K562 (cell line): ENCODE results near the gene GHR. TPM values are rescaled to one million over a fixed set of nuclear protein-coding genes. Genes with fewer than 3 reads are reported as not detected.

ENCODE experiments used
- CHD1 ChIP-seq: fragments of 200-600 bp; sonication (generic); IDR thresholded peaks from one replicate; pipeline ENCODE4 v1.6.1; 2012; ENCODE audit warnings: mild to moderate bottlenecking, moderate library complexity, low read length, inconsistent platforms
- E2F6 ChIP-seq, 2 experiments: IDR thresholded peaks; 2 replicates each; pipeline ENCODE4 v1.6.1; 2011; ENCODE audit warnings: borderline replicate concordance in 1 of 2, control low read depth in 1 of 2, low read depth in 1 of 2, low read length in 1 of 2, mild to moderate bottlenecking in 1 of 2, mixed read lengths in 1 of 2, moderate library complexity in 1 of 2; ENCODE audit not compliant: insufficient read depth in 1 of 2, insufficient read length in 1 of 2, poor library complexity in 1 of 2, severe bottlenecking in 1 of 2; ENCODE audit errors: extremely low read depth in 1 of 2
- ELF1 ChIP-seq: fragments of 200-800 bp; sonication (Bioruptor generic); IDR thresholded peaks from 2 replicates; pipeline ENCODE4 v1.6.1; 2016; ENCODE audit warnings: missing genetic modification characterization, missing compliant biosample characterization
- ETS1 ChIP-seq: conservative IDR thresholded peaks from 2 replicates; pipeline ENCODE4 v1.6.1; 2011; ENCODE audit warnings: low read depth, mild to moderate bottlenecking, low read length; ENCODE audit not compliant: control insufficient read depth
- KLF13 ChIP-seq: fragments of 450-650 bp; IDR thresholded peaks from 2 replicates; pipeline ENCODE4 v1.6.1; 2016; ENCODE audit warnings: missing genetic modification characterization, low read depth, mild to moderate bottlenecking, missing compliant biosample characterization, moderate library complexity, borderline replicate concordance
- MAZ ChIP-seq, 2 experiments: fragments of 450-650 bp in 1 of 2; sonication (generic) in 1 of 2; formaldehyde crosslinking; IDR thresholded peaks in 1 of 2; conservative IDR thresholded peaks in 1 of 2; 2 replicates each; pipeline versions ENCODE4 v1.4.0 to v1.5.0; 2020; ENCODE audit warnings: mild to moderate bottlenecking in 1 of 2, missing genetic modification reagents in 1 of 2
- MTA3 ChIP-seq: fragments of 450-650 bp; formaldehyde crosslinking; IDR thresholded peaks from 2 replicates; pipeline ENCODE4 v1.6.1; 2017; ENCODE audit warnings: mild to moderate bottlenecking, borderline replicate concordance
- PTBP1 ChIP-seq: fragments of 200-400 bp; formaldehyde crosslinking; IDR thresholded peaks from 2 replicates; pipeline ENCODE4 v1.6.1; 2017; ENCODE audit warnings: low read depth, low read length
- RAD21 ChIP-seq, 2 experiments: fragments of 250-450 bp in 1 of 2; fragments of 450-650 bp in 1 of 2; sonication (Bioruptor Pico) in 1 of 2; formaldehyde crosslinking in 1 of 2; IDR thresholded peaks in 1 of 2; conservative IDR thresholded peaks in 1 of 2; 2 replicates each; pipeline versions ENCODE4 v1.4.0 to v1.8.0; 2020 to 2022; ENCODE audit warnings: mild to moderate bottlenecking in 2 of 2, moderate library complexity in 1 of 2
- SMC3 ChIP-seq: conservative IDR thresholded peaks from 2 replicates; pipeline ENCODE4 v1.6.1; 2011; ENCODE audit warnings: low read depth, low read length, improper control_type of control experiment; ENCODE audit not compliant: insufficient read depth
- SPI1 ChIP-seq: IDR thresholded peaks from 2 replicates; pipeline ENCODE4 v1.6.1; 2011; ENCODE audit warnings: low read depth, low read length, control low read depth, borderline replicate concordance
- TBP ChIP-seq: optimal IDR thresholded peaks from 2 replicates; pipeline ENCODE3; 2011; ENCODE audit warnings: low read depth, low read length, improper control_type of control experiment
- TFE3 ChIP-seq: fragments of 450-650 bp; formaldehyde crosslinking; IDR thresholded peaks from 2 replicates; pipeline ENCODE4 v1.4.0; 2020; ENCODE audit warnings: mild to moderate bottlenecking, mixed read lengths
- polyA plus RNA-seq, 8 experiments: library from polyadenylated mRNA; depleted of rRNA in 4 of 8; stranded (reverse) in 5 of 8; unstranded in 3 of 8; fragments of >200 nt; fragmentation: Nextera tagmentation in 2 of 8; fragmentation: Illumina TruSeq in 1 of 8; extraction: Ambion mirVana in 2 of 8; extraction: Trizol in 1 of 8; gene quantifications; 2 replicates each; pipeline versions ENCODE4 v1.2.1 to v1.2.3, GENCODE V29; 2011 to 2014; ENCODE audit warnings: inconsistent platforms in 1 of 8, missing spikeins in 1 of 8
- total RNA-seq, 7 experiments: library from RNA; depleted of rRNA in 6 of 7; stranded (reverse); fragments of >200 nt in 6 of 7; fragmentation: Illumina TruSeq in 2 of 7; extraction: Trizol in 2 of 7; gene quantifications; 2 replicates each; pipeline versions ENCODE4 v1.2.1 to v1.2.3, GENCODE V29; 2011 to 2021; ENCODE audit warnings: low replicate concordance in 1 of 7
- TF ChIP-seq, protein P1 (sequence below): fragments of 450-650 bp; IDR thresholded peaks from 2 replicates; pipeline ENCODE4 v1.6.1; 2016

Gene GHR
- total and polyA plus RNA-seq, 9 of the 15 experiments (the other 6 are each of a cell fraction or from before 2014, with no cell fraction given): 0.01 to 0.13 (median 0.07) TPM; not detected in 5

DNA sequence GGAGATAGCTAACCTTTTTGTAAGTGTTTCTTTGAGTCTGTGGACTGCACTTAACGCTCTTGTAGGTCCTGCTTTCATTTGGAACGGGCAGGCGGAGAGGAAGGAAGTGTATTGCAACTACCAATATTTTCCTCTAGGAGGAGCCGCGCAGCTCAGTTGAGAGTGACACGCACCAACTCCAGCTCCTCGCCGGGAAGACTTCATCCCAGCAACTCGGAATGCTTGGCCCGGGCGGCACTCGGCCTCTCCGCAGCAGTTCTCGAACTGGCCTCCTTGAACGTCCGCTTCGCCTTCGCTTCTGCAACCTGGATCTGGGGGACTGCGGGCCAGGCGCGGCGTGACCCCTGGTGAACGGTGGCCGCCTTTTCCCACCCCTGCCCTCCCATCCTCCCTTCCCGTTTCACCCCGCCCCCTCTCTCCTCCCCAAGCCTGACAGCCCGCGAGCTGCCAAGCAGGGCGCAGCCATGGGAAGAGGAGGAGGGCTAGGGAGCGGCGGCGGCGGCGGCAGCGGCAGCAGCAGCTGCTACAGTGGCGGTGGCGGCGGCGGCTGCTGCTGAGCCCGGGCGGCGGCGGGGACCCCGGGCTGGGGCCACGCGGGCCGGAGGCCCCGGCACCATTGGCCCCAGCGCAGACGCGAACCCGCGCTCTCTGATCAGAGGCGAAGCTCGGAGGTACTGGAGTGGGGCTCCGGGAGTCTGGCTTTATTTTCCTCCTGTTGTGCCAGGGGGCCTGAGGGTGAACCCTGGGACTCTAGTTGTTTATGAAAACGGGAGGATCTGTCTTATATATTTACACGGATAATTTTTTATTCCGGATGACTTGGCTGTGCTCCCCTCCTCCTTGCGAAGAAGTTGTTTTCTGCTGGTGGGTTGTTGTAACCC, at the start of gene GHR (continued):
- TF ChIP-seq E2F6 (IDR thresholded peaks at IDR 0.05; ENCODE audit: borderline replicate concordance in 1 of 2, extremely low read depth in 1 of 2, insufficient read depth in 1 of 2, insufficient read length in 1 of 2, low read depth in 1 of 2, low read length in 1 of 2, poor library complexity in 1 of 2, severe bottlenecking in 1 of 2) (peak in 1 of 2 experiments; percentile 13), ELF1 (tag) (no peak), SPI1 (peak; percentile 51; the same call in 1 of the 2 replicates), MAZ (CRISPR knock-in tag; conservative IDR thresholded peaks at IDR 0.05 in 1 of 2, IDR thresholded peaks at IDR 0.05 in 1 of 2) (0 out of 4 replicates have a peak, but pooled peaks of 1 of the 2 experiments have one; percentile 26), RAD21 (CRISPR knock-in tag; conservative IDR thresholded peaks at IDR 0.05 in 1 of 2, IDR thresholded peaks at IDR 0.05 in 1 of 2) (peak; percentile 39 to 54; a peak in 3 of 4 replicates), MTA3 (no peak), ETS1 (no peak), CHD1 (no peak), SMC3 (0 out of 2 replicates have a peak, but pooled peaks have one; percentile 32), KLF13 (tag) (no peak), TFE3 (no peak), PTBP1 (no peak), TBP (no peak)
- TF ChIP-seq, protein P1, sequence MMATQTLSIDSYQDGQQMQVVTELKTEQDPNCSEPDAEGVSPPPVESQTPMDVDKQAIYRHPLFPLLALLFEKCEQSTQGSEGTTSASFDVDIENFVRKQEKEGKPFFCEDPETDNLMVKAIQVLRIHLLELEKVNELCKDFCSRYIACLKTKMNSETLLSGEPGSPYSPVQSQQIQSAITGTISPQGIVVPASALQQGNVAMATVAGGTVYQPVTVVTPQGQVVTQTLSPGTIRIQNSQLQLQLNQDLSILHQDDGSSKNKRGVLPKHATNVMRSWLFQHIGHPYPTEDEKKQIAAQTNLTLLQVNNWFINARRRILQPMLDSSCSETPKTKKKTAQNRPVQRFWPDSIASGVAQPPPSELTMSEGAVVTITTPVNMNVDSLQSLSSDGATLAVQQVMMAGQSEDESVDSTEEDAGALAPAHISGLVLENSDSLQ: peak; percentile 58; the same call in 1 of the 2 replicates
